ENCODE measurements around the gene PRICKLE3. TPM values are rescaled to one million over a fixed set of nuclear protein-coding genes. Genes with fewer than 3 reads are reported as not detected.

PRICKLE3 gene
- total and polyA plus RNA-seq, 2 experiments from 2014 or later: 4.7 to 13.7 TPM

DNA sequence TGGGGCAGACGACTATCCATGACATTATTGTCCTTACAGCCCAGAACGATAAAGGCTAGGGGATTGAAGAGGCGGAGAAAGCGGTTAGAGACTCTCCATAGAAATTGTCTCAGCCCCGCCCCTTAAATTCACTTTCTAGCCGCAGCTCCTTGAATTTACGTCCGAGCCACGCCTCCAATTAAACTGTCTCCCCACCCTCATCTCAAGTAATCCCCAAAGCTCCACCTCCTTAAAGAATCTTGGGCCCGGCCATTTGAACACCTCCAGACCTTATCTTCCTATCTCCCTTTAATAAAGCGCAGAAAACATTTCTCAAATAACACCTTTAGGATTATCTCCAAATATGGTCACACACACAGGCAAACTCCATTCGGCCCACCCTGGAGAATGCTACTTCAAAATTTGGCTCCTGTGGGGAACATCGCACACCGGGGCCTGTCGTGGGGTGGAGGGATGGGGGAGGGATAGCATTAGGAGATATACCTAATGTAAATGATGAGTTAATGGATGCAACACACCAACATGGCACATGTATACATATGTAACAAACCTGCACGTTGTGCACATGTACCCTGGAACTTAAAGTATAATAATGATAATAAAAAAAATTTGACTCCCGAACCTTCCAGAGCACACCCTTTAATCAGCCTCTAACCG is 30.8 kb downstream of the PRICKLE3 start:
- H3K9me3 Mint-ChIP-seq: no peaks in the 10 kb centered on the region; the same call in 2 of the 3 replicates
- peak overlapping the region; percentile 87 for H3K4me3 Mint-ChIP-seq
- H3K4me1 Mint-ChIP-seq: peaks cover 10% of the 10 kb centered on the region; the same call in 2 of the 3 replicates
- H3K27ac Mint-ChIP-seq: peak overlapping the region; percentile 98
- H3K4me1 ChIP-seq (ENCODE audit: insufficient read depth): no peaks in the 10 kb centered on the region; the same call in 1 of the 2 replicates
- no peaks in the 10 kb centered on the region for H3K9me2 ChIP-seq (ENCODE audit: insufficient read depth)
- peak overlapping the region; percentile 53 for H3K4me3 ChIP-seq
- peak overlapping the region; percentile 79 for H3K4me2 ChIP-seq
- H2AFZ ChIP-seq: peak overlapping the region; percentile 63; the same call in 1 of the 2 replicates
- no peaks in the 10 kb centered on the region for H3F3A ChIP-seq (replicated peaks; ENCODE audit: low read depth)
- H4K20me1 ChIP-seq (replicated peaks; ENCODE audit: insufficient read depth): no peaks in the 10 kb centered on the region
- H3K27ac ChIP-seq (ENCODE audit: low read depth): 0 out of 2 replicates have a peak overlapping the region, but pooled peaks have one; percentile 70
- H3K36me3 ChIP-seq (ENCODE audit: insufficient read depth): no peaks in the 10 kb centered on the region
- ATAC-seq (peak; percentile 60), DNase-seq (ENCODE audit: low spot score) (peak; percentile 92)
- peaks cover 6% of the 10 kb centered on the region for H3K27me3 Mint-ChIP-seq (ENCODE audit: insufficient read depth, low read depth, poor library complexity)
- peaks cover 28% of the 10 kb centered on the region for H3K27me3 ChIP-seq (ENCODE audit: insufficient read depth)
- peak; percentile 2; the same call in 1 of the 2 replicates for TF ChIP-seq POLR2AphosphoS5 (IDR thresholded peaks at IDR 0.05; ENCODE audit: low read depth)
- TF ChIP-seq EZH2 (IDR thresholded peaks at IDR 0.05; ENCODE audit: low read depth, unreplicated experiment): no peak
- TF ChIP-seq, protein P1, sequence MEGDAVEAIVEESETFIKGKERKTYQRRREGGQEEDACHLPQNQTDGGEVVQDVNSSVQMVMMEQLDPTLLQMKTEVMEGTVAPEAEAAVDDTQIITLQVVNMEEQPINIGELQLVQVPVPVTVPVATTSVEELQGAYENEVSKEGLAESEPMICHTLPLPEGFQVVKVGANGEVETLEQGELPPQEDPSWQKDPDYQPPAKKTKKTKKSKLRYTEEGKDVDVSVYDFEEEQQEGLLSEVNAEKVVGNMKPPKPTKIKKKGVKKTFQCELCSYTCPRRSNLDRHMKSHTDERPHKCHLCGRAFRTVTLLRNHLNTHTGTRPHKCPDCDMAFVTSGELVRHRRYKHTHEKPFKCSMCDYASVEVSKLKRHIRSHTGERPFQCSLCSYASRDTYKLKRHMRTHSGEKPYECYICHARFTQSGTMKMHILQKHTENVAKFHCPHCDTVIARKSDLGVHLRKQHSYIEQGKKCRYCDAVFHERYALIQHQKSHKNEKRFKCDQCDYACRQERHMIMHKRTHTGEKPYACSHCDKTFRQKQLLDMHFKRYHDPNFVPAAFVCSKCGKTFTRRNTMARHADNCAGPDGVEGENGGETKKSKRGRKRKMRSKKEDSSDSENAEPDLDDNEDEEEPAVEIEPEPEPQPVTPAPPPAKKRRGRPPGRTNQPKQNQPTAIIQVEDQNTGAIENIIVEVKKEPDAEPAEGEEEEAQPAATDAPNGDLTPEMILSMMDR (conservative IDR thresholded peaks at IDR 0.05; ENCODE audit: low read depth in 2 of 2): no peak
- no peak for TF ChIP-seq JUNB (IDR thresholded peaks at IDR 0.05; ENCODE audit: unreplicated experiment)
- H3K79me2 ChIP-seq (replicated peaks; ENCODE audit: insufficient read depth): no peaks in the 10 kb centered on the region
- H3K36me3 Mint-ChIP-seq (ENCODE audit: low read depth): no peaks in the 10 kb centered on the region

DNA sequence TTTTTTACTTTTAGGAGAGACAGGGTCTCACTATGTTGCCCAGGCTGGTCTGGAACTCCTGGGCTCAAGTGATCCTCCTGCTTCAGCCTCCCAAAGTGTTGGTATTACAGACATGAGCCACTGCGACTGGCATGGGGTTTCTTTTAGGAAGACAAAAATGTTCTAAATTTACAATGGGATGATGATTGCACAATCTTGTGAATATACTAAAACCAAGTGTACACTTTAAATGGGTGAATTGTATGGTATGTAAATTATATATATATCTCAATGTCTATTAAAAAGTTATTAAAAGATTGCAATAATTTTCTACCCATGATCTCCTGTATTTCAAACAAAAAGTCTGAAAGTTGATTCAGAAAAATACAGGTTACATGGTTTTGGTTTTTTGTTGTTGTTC is 32.7 kb downstream of the PRICKLE3 start:
- Histone ChIP-seq H3K27ac (ENCODE audit: low read depth) (no peak overlapping the region), H3K9me2 (ENCODE audit: insufficient read depth) (no peaks in the 10 kb centered on the region), H3K4me1 (ENCODE audit: insufficient read depth) (no peaks in the 10 kb centered on the region; the same call in 1 of the 2 replicates), H3K4me2 (no peak overlapping the region), H3K36me3 (ENCODE audit: insufficient read depth) (no peaks in the 10 kb centered on the region), H3K4me3 (no peak overlapping the region), H3F3A (replicated peaks; ENCODE audit: low read depth) (no peaks in the 10 kb centered on the region), H4K20me1 (replicated peaks; ENCODE audit: insufficient read depth) (no peaks in the 10 kb centered on the region), H3K27me3 (ENCODE audit: insufficient read depth) (peaks cover 14% of the 10 kb centered on the region), H2AFZ (no peak overlapping the region), H3K79me2 (replicated peaks; ENCODE audit: insufficient read depth) (no peaks in the 10 kb centered on the region)
- Mint-ChIP-seq H3K9me3 (no peaks in the 10 kb centered on the region; the same call in 2 of the 3 replicates), H3K36me3 (ENCODE audit: low read depth) (no peaks in the 10 kb centered on the region), H3K27me3 (ENCODE audit: insufficient read depth, low read depth, poor library complexity) (peaks cover 7% of the 10 kb centered on the region), H3K27ac (no peak overlapping the region), H3K4me1 (peaks cover 10% of the 10 kb centered on the region; the same call in 2 of the 3 replicates), H3K4me3 (no peak overlapping the region)
- no peak for DNase-seq (ENCODE audit: low spot score)
- ATAC-seq: no peak
- TF ChIP-seq CREB1 (CRISPR knock-in tag; IDR thresholded peaks at IDR 0.05; ENCODE audit: low read depth) (no peak), EZH2phosphoT487 (IDR thresholded peaks at IDR 0.05; ENCODE audit: unreplicated experiment) (no peak), ZNF114 (CRISPR knock-in tag; IDR thresholded peaks at IDR 0.05) (no peak), POLR2AphosphoS5 (IDR thresholded peaks at IDR 0.05; ENCODE audit: low read depth) (no peak), STAT1 (IDR thresholded peaks at IDR 0.05; ENCODE audit: unreplicated experiment) (no peak), NANOG (IDR thresholded peaks at IDR 0.05; ENCODE audit: borderline replicate concordance) (no peak), EZH2 (IDR thresholded peaks at IDR 0.05; ENCODE audit: low read depth, unreplicated experiment) (no peak)
- TF ChIP-seq, protein P2, sequence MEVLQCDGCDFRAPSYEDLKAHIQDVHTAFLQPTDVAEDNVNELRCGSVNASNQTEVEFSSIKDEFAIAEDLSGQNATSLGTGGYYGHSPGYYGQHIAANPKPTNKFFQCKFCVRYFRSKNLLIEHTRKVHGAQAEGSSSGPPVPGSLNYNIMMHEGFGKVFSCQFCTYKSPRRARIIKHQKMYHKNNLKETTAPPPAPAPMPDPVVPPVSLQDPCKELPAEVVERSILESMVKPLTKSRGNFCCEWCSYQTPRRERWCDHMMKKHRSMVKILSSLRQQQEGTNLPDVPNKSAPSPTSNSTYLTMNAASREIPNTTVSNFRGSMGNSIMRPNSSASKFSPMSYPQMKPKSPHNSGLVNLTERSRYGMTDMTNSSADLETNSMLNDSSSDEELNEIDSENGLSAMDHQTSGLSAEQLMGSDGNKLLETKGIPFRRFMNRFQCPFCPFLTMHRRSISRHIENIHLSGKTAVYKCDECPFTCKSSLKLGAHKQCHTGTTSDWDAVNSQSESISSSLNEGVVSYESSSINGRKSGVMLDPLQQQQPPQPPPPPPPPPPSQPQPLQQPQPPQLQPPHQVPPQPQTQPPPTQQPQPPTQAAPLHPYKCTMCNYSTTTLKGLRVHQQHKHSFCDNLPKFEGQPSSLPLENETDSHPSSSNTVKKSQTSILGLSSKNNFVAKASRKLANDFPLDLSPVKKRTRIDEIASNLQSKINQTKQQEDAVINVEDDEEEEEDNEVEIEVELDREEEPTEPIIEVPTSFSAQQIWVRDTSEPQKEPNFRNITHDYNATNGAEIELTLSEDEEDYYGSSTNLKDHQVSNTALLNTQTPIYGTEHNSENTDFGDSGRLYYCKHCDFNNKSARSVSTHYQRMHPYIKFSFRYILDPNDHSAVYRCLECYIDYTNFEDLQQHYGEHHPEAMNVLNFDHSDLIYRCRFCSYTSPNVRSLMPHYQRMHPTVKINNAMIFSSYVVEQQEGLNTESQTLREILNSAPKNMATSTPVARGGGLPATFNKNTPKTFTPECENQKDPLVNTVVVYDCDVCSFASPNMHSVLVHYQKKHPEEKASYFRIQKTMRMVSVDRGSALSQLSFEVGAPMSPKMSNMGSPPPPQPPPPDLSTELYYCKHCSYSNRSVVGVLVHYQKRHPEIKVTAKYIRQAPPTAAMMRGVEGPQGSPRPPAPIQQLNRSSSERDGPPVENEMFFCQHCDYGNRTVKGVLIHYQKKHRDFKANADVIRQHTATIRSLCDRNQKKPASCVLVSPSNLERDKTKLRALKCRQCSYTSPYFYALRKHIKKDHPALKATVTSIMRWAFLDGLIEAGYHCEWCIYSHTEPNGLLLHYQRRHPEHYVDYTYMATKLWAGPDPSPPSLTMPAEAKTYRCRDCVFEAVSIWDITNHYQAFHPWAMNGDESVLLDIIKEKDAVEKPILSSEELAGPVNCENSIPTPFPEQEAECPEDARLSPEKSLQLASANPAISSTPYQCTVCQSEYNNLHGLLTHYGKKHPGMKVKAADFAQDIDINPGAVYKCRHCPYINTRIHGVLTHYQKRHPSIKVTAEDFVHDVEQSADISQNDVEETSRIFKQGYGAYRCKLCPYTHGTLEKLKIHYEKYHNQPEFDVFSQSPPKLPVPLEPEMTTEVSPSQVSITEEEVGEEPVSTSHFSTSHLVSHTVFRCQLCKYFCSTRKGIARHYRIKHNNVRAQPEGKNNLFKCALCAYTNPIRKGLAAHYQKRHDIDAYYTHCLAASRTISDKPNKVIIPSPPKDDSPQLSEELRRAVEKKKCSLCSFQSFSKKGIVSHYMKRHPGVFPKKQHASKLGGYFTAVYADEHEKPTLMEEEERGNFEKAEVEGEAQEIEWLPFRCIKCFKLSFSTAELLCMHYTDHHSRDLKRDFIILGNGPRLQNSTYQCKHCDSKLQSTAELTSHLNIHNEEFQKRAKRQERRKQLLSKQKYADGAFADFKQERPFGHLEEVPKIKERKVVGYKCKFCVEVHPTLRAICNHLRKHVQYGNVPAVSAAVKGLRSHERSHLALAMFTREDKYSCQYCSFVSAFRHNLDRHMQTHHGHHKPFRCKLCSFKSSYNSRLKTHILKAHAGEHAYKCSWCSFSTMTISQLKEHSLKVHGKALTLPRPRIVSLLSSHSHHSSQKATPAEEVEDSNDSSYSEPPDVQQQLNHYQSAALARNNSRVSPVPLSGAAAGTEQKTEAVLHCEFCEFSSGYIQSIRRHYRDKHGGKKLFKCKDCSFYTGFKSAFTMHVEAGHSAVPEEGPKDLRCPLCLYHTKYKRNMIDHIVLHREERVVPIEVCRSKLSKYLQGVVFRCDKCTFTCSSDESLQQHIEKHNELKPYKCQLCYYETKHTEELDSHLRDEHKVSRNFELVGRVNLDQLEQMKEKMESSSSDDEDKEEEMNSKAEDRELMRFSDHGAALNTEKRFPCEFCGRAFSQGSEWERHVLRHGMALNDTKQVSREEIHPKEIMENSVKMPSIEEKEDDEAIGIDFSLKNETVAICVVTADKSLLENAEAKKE (CRISPR knock-in tag; IDR thresholded peaks at IDR 0.05): no peak
- TF ChIP-seq, protein P3, sequence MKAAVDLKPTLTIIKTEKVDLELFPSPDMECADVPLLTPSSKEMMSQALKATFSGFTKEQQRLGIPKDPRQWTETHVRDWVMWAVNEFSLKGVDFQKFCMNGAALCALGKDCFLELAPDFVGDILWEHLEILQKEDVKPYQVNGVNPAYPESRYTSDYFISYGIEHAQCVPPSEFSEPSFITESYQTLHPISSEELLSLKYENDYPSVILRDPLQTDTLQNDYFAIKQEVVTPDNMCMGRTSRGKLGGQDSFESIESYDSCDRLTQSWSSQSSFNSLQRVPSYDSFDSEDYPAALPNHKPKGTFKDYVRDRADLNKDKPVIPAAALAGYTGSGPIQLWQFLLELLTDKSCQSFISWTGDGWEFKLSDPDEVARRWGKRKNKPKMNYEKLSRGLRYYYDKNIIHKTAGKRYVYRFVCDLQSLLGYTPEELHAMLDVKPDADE (IDR thresholded peaks at IDR 0.05): no peak
